GM18858 (cell line): ENCODE results near the gene GNMT.
"Not testable (repeated sequence)": the region's sequence is repeated elsewhere in the genome, so short reads cannot be mapped to it uniquely, and the experiment has no call there.

ENCODE experiments used
- ATAC-seq: cut with Tn5 transposase; IDR thresholded peaks from one replicate; pipeline ENCODE4 v1.9.1; 2021; ENCODE audit not compliant: unreplicated experiment

GNMT gene

GRCh38 chr6:42940493-42941045, 20.0 kb upstream of the GNMT start:
- ATAC-seq, result no peak

- not testable (repeated sequence) for ATAC-seq
Observed at GRCh38 chr6:42941356-42941755, 19.2 kb upstream of the GNMT start.

GRCh38 chr6:42942444-42942843, 18.1 kb upstream of the GNMT start:
- ATAC-seq, result no peak

- ATAC-seq, result no peak
Observed at GRCh38 chr6:42947950-42948349, 12.6 kb upstream of the GNMT start.

GRCh38 chr6:42952389-42952788, 8.2 kb upstream of the GNMT start:
- ATAC-seq, result no peak

GRCh38 chr6:42954405-42954804, 6.1 kb upstream of the GNMT start:
- ATAC-seq, result not testable (repeated sequence)

GRCh38 chr6:42958125-42958524, 2.4 kb upstream of the GNMT start:
- ATAC-seq, result no peak

- no peak for ATAC-seq
Observed at GRCh38 chr6:42959917-42960242, 674 bp upstream of the GNMT start.

- ATAC-seq, result no peak
Observed at GRCh38 chr6:42961020-42961470, 491 bp downstream of the GNMT start.

GRCh38 chr6:42962096-42962495, 1.5 kb downstream of the GNMT start:
- ATAC-seq, result no peak

- ATAC-seq, result no peak
Observed at GRCh38 chr6:42962502-42963178, 2.1 kb downstream of the GNMT start.

- no peak for ATAC-seq
Observed at GRCh38 chr6:42963179-42963854, 2.8 kb downstream of the GNMT start.

GRCh38 chr6:42963855-42964605, 3.5 kb downstream of the GNMT start:
- no peak for ATAC-seq

GRCh38 chr6:42966571-42966970, 6.0 kb downstream of the GNMT start:
- no peak for ATAC-seq

GRCh38 chr6:42967228-42967627, 6.7 kb downstream of the GNMT start:
- ATAC-seq, result no peak

- no peak for ATAC-seq
Observed at GRCh38 chr6:42968126-42968701, 7.7 kb downstream of the GNMT start.

GRCh38 chr6:42968783-42969182, 8.2 kb downstream of the GNMT start:
- ATAC-seq, result no peak

GRCh38 chr6:42969431-42969830, 8.9 kb downstream of the GNMT start:
- ATAC-seq, result no peak

- ATAC-seq, result no peak
Observed at GRCh38 chr6:42969934-42970333, 9.4 kb downstream of the GNMT start.

- ATAC-seq, result no peak
Observed at GRCh38 chr6:42970871-42971612, 10.5 kb downstream of the GNMT start.
